ENCODE data around the gene PBX2. TPM values are rescaled to one million over a fixed set of nuclear protein-coding genes. Genes with fewer than 3 reads are reported as not detected.

PBX2 gene, protein sequence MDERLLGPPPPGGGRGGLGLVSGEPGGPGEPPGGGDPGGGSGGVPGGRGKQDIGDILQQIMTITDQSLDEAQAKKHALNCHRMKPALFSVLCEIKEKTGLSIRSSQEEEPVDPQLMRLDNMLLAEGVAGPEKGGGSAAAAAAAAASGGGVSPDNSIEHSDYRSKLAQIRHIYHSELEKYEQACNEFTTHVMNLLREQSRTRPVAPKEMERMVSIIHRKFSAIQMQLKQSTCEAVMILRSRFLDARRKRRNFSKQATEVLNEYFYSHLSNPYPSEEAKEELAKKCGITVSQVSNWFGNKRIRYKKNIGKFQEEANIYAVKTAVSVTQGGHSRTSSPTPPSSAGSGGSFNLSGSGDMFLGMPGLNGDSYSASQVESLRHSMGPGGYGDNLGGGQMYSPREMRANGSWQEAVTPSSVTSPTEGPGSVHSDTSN
- 100 to 1,000 TPM; 180 to 191 (median 190) TPM for polyA plus RNA-seq (ENCODE audit: insufficient read length in 3 of 3)
- long read RNA-seq, donor 1, transcript PBX2-201 (9 exons, 3,205 nt): major isoform, 11 of 18 reads
- long read RNA-seq, donor 1, partial matches to known transcripts: 5 of 18 reads
- long read RNA-seq, donor 1, other reads (novel, unspliced or antisense): 0 of 18 reads
- long read RNA-seq, donor 2, transcript PBX2-201 (9 exons, 3,205 nt): major isoform, 14 of 27 reads
- long read RNA-seq, donor 2, partial matches to known transcripts: 7 of 27 reads
- long read RNA-seq, donor 2, other reads (novel, unspliced or antisense): 0 of 27 reads
- long read RNA-seq, donor 3, transcript PBX2-201 (9 exons, 3,205 nt): major isoform, 9 of 27 reads
- long read RNA-seq, donor 3, partial matches to known transcripts: 10 of 27 reads
- long read RNA-seq, donor 3, other reads (novel, unspliced or antisense): 5 of 27 reads
- long read RNA-seq, donor 4, transcript PBX2-201 (9 exons, 3,205 nt): major isoform, 12 of 12 reads
- long read RNA-seq, donor 4, partial matches to known transcripts: 0 of 12 reads
- long read RNA-seq, donor 4, other reads (novel, unspliced or antisense): 0 of 12 reads
- long read RNA-seq, donor 5, partial matches to known transcripts: 0 of 6 reads
- long read RNA-seq, donor 5, other reads (novel, unspliced or antisense): 0 of 6 reads
- long read RNA-seq, donor 6, transcript PBX2-201 (9 exons, 3,205 nt): major isoform, 15 of 23 reads
- long read RNA-seq, donor 6, partial matches to known transcripts: 6 of 23 reads
- long read RNA-seq, donor 6, other reads (novel, unspliced or antisense): 0 of 23 reads
- long read RNA-seq, donor 7, transcript PBX2-201 (9 exons, 3,205 nt): major isoform, 18 of 40 reads
- long read RNA-seq, donor 7, partial matches to known transcripts: 15 of 40 reads
- long read RNA-seq, donor 7, other reads (novel, unspliced or antisense): 0 of 40 reads
- long read RNA-seq, donor 8, partial matches to known transcripts: 0 of 3 reads
- long read RNA-seq, donor 8, other reads (novel, unspliced or antisense): 0 of 3 reads
- long read RNA-seq, donor 9, transcript PBX2-201 (9 exons, 3,205 nt): major isoform, 10 of 26 reads
- long read RNA-seq, donor 9, partial matches to known transcripts: 13 of 26 reads
- long read RNA-seq, donor 9, other reads (novel, unspliced or antisense): 0 of 26 reads
- long read RNA-seq, donor 10, transcript PBX2-201 (9 exons, 3,205 nt): major isoform, 5 of 13 reads
- long read RNA-seq, donor 10, partial matches to known transcripts: 5 of 13 reads
- long read RNA-seq, donor 10, other reads (novel, unspliced or antisense): 0 of 13 reads
- long read RNA-seq, donor 11, transcript PBX2-201 (9 exons, 3,205 nt): major isoform, 6 of 13 reads
- long read RNA-seq, donor 11, partial matches to known transcripts: 5 of 13 reads
- long read RNA-seq, donor 11, other reads (novel, unspliced or antisense): 0 of 13 reads
- long read RNA-seq, donor 12, transcript PBX2-201 (9 exons, 3,205 nt): major isoform, 14 of 32 reads
- long read RNA-seq, donor 12, transcript PBX2-202 (6 exons, 1,320 nt): minor isoform, 5 of 32 reads
- long read RNA-seq, donor 12, partial matches to known transcripts: 13 of 32 reads
- long read RNA-seq, donor 12, other reads (novel, unspliced or antisense): 0 of 32 reads
- long read RNA-seq, donor 13, partial matches to known transcripts: 7 of 13 reads
- long read RNA-seq, donor 13, other reads (novel, unspliced or antisense): 0 of 13 reads
- long read RNA-seq, donor 14, transcript PBX2-201 (9 exons, 3,205 nt): major isoform, 22 of 54 reads
- long read RNA-seq, donor 14, partial matches to known transcripts: 26 of 54 reads
- long read RNA-seq, donor 14, other reads (novel, unspliced or antisense): 0 of 54 reads
- long read RNA-seq, donor 15, transcript PBX2-201 (9 exons, 3,205 nt): major isoform, 11 of 19 reads
- long read RNA-seq, donor 15, partial matches to known transcripts: 6 of 19 reads
- long read RNA-seq, donor 15, other reads (novel, unspliced or antisense): 0 of 19 reads
- long read RNA-seq, donor 16, transcript PBX2-201 (9 exons, 3,205 nt): major isoform, 12 of 25 reads
- long read RNA-seq, donor 16, partial matches to known transcripts: 10 of 25 reads
- long read RNA-seq, donor 16, other reads (novel, unspliced or antisense): 0 of 25 reads

DNA sequence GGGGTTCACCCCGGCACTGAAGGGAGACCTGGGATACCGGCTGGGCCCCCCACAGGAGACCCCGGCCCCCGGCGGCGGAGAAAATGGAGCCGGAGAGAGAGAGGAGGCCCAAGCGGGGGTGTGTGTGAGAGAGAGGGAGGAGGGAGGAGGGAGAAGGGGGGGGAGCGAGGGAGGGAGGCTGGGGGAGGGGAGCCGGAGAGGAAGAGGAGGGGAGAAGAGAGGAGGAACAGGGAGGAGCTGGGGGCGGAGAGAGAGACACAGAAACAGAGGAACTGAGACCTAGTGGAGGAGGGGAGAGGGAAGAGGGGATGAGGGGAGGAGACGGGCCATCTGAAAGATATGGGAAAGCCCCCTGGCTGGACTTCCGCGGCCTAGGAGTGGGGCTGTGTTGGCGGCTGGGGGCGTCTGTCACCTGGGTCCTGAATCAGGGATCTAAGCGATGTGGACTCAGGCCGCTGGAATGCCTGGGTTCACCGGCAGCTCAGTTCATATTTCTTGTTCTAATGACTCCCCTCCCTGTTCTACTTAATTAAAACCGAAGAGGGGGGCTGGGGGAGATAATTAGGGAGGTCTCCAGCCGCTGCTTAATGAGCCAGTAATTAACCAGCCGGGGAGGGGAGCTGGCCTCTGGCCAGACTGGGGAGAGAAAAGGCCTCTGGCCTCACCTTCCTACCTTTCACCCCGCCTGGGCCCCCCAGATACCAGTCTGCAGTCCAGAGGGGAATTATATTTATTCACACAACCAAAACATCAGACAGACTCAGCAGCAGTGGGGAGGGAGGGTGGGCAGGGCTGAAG lies at the start of gene PBX2:
TSS of gene PBX2 (minus strand) at position 149 of the 798 bp plus-strand sequence. CDS start 287 bp downstream, outside the sequence.
- peak; percentile 95 for DNase-seq

DNA sequence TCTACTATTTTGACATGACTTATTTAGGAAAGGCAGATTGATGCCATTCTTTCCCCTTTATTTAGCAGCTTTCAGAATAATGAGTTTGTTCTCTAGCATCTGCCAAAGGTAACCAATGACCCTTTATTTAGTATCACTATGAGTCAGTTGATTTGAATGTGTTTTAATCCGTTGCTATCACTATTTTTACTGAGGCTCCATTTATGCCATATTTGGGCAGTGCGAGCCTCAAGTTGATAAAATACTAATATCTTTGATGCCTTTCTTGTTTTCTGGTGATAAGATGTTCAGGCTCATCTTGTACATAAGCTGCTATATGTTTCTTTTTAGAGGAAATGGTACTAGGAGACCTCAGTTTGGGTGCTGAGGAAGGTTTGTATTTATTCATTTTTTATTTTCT lies 49.5 kb upstream of the PBX2 start:
- DNase-seq: no peak

DNA sequence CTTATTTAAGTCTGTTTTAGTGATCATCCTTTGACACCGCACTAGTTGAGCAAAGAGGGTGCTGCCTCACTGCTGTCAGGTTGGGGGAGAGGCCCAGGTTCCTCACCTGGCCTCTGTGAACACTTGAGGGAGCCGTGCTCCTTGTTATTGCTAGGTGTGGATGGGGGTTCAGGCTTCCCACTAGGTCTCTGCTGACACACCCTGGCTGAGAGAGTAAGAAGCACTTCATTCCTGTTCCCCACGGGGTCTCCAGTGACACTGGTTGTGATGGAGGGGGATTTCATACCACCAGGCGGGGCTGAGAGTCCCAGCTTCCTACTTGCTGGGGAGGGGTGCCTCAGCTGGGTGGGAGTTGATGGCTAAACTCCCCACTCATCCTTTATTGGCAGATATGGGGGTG lies 44.9 kb upstream of the PBX2 start:
- no peak for DNase-seq

DNA sequence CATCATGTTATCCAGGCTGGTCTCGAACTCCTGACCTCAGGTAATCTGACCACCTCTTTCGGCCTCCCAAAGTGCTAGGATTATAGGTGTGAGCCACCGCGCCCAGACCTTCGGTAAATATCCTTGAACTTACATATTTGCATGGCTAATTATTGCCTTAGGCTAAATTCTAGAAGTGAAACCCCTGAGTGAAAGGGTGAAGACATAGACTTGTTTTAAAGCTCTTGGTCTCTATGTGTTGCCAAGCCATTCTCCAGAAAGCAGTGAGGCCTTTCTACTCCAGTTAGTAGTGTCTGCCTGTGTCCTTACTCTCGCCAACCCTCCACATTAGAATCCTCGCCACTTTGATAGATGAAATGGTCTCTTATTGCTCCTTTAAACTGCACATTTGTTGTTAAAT lies 36.4 kb upstream of the PBX2 start:
- DNase-seq: no peak

DNA sequence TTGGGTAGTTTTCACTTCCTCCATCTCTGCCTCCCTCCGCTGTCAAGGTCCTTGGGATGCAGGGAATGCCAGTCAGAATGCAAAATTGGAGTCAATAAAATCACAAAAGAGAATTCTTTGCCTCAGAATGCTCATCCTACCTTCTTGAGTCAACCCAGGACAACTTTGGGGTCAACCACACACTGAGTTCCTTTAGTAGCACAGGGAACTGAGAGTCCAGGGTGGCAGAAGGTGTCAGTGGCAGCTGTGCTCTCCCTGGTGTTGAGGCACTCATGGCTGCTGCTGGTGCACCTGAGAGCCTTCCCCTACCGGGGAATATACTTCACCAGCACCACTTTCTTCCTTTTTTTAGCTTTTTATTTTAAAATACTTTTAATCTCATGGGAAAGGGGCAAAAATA lies 34.7 kb upstream of the PBX2 start:
- DNase-seq: no peak

DNA sequence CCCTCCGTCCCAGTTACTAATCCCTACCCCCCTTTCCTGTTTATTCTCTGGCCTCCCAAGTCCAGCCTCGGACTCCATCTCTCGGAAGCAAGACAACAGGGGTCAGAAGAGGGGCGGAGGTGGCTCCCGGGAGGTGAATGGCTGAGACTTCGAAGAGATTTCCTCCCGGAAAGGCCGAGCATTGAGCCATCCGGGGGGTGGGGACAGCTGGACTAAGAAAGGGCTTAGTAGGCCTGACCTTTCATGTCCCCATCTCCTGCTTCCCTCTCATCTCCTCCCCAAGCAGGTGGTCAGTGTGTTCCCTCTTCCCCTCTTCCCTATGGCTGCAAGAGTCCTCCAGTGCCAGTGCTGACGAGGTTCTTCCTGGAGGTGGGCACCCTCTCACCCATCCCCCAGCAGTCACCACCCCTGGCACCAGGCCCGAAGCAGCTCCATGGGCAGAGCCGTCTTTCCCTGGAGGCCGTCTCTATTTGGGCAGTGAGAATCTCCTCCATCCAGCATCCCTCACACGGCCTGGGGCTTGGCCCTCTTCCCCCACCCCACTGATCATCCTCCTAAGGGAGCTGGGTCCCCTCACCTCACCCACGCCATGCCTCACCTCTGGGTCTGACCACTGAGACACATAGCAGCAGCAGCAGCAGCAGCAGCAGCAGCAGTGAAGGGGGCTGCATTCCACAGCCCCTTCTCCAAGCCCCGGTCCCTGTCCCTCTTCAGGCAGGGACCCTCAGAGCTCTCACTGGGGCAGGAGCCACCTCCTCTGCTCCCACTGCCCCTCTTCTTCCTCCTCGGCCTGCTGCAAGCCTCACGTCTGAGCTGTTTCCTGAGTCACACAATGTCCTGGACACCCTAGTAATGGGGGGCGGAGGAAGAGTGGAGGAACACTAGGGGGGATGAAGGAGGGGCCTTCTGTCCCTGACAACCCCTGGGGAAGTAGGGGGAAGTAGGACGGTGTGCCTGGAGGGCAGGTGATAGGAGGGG lies 33.5 kb upstream of the PBX2 start, which contains the start of gene NOTCH4:
TSS of gene NOTCH4 (minus strand) at position 810 of the 978 bp plus-strand sequence. CDS start at position 671, 139 bp downstream.
- no peak for DNase-seq

DNA sequence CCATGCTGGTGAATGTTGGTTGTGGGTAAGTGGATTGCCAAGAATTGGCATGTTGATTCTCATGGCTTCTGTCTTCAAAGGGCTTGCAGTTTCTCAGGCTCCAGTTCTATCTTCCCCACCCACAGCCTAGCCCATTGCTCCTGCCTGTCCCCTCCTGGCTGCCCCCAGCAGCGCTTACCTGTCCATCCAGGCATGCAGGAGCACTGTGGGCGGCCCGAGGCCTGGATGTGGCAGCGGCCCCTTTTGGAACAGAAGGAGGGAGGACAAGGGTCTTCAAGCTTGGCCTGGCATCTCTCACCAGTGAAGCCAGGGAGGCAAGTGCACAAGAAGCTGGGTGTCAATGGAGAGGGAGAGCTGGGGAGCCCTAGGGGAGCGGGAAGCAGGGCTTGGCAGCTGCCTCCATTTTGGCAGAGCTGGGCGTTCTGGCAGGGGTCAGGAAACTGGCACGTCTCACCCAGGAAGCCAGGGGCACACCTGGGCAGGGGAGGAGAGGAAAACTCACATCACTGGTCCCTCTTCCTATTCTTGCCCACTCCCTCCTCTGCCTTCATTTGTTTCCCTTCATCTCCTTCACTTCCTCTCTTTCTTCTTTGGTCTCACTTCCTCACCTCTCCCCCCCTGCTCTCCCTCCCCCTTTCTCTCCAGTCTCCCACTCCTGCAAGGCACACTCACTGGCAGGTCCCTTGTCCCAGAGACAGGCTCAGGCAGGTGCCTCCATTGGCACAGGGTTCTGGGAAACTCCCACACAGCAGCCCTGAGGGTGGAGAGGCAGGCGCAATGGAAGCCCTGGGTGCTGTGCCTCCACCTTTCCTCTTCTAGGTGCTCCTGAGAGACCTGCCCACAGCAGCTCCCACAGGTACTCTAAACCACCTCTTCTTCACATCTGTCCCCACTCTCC lies 32.6 kb upstream of the PBX2 start:
- DNase-seq: no peak

DNA sequence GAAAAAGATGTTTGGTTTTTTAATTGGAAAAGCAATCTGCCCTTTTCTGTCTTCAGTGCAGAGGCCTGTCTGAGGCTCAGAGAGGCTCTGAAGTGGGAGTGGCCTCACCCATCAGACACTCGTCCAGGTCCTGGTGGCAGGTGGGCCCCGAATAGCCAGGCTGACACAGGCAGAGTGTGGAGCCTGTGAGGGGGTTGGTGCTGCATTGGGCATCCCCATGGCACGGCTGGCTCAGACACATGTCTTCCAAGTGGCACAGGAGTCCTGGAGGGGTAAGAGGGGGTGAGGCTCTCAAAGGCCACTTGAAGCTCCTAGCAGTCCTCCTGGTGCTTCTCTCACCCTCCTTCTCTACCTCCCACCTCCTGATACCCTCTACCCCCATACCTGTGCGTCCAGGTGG lies 30.0 kb upstream of the PBX2 start:
- DNase-seq: no peak

DNA sequence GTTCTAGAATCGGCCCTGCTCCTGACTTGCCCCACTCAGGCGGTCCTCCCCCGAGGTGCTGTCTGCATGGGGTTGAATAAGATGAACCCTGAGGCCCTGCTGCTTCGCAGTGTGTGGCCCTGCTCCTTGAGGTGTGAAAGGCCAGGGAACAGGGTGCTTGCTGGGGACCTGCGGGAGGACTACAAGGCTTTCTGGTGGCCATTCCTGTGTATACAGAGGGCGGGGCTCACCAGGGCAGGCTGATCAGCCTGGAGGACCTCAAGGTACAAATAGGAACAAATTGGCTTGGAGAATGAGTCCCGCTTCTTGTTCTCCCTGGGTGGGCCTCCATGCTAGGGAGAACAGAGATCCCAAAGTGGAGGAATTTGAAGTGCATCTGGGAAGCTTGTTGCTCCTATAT lies 28.2 kb upstream of the PBX2 start:
- DNase-seq: no peak

DNA sequence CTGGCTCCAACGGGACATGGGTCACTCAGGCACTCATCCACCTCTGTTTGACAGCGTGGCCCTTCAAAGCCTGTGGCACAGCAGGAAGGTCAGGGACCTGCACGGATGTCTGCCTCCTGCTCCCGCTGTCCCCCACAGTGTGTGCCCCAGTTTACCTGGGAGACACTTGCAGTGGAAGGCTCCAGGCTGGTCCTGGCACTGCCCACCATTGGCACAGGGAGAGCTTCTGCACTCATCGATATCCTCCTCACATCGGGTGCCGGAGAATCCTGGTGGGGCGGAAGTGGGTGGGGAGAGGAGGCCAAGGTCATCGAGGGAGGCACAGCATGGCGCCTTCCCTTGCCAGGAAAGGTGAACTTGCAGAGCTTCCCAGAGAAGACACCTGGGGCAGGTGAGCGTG lies 27.0 kb upstream of the PBX2 start:
- no peak for DNase-seq

DNA sequence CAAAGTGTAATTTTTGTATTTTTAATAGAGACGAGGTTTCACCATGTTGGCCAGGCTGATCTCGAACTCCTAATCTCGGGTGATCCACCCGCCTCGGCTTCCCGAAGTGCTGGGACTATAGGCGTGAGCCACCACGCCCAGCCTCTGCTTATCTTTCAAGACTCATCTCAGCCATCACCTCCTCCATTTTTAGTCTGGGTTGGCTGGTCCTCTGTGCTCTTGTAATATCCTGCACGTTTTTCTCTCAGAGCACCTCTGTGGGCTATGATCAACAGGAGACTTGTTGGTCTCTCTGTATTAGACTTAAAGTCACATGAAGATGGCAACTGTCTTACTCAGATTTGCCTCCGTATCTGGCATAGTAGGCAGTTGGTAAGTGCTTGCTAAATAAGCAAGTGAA lies 26.3 kb upstream of the PBX2 start:
- no peak for DNase-seq

DNA sequence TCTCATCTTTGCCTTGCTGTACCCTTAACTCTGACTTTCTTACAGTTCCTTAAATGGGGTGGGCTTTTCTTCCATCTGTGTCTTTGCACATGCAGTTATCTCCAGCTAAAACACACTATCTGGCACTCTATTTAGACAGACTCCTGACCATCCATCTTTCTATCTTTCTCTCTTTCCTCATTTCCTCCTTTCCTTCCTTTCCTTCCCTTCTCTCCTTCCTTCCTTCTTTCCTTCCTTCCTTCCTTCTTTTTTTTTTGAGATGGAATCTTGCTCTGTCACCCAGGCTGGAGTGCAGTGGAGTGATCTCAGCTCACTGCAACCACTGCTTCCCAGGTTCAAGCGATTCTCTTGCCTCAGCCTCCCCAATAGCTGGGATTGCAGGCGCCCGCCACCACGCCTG lies 25.6 kb upstream of the PBX2 start:
- no peak for DNase-seq

DNA sequence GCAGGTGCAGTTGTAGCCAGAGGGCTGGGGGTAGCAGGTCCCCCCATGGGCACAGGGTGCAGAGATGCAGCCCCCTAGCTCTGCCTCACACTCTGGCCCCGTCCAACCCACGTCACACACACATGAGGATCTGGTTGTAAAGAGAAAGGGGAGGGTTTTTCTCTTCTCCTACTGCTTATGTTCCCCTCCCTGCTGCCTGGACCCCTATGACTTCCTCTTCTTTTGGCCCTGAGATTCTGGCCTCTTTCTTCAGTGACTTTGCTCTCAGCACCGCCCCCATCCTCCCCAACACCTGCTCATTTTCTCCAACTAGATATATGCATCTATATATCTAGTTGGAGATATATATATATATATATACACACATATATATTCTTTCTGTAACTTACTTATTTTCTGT lies 24.1 kb upstream of the PBX2 start:
- DNase-seq: no peak

DNA sequence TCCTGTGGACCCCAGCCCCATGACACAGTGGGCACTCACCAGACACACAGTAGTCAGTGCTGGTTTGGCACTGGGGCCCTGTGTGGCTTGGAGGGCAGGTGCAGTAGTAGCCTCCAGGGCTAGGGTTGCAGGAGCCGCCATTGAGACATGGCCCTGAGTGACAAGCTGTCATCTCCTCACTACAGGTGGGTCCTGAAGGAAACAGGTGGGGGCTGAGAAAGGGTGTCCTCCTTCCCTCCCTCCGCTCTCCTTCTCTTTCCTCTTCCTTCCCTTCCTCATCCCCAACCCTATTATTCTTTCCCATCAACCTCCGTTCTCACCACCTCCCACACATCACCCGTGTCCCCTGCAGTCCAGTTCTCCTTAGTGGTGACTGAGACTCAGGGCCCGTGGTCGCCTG lies 23.6 kb upstream of the PBX2 start:
- DNase-seq: no peak

DNA sequence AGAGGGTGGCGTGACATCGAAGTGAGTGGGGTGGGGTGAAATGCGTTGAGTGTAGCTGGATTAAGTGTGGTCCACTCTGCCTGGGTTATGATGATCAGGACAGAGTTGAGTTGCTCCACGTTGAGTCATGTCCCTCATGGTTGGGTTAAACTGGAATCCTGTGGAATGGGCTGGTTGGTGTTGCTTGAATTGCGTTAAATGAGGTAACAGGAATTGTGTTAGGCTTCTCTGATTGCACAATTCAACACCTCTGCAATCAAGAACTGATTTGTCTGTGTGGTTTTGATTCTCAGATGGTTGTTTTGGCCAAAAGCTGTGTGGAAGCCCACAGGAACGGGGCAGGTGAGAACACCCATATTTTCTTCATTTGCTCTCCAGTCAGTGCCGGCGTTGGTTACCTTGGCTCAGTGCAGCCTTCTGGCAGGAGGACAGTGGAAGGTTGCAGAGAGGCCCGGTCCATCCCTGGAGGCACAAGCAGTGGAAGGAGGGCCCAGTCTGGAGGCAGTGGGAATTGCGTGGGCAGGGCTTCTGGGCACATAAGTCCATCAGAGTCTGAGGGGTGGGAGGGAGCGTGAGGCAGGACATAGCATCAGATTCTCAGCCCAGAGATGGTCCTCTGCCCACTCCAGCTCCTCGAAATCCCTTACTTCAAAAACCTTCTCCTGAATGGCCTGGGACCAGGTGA lies 22.2 kb upstream of the PBX2 start:
- DNase-seq: no peak
